Hepatocyte (in vitro differentiated cells): Measurements from ENCODE around the gene PLSCR5. TPM values are rescaled to one million over a fixed set of nuclear protein-coding genes. Genes with fewer than 3 reads are reported as not detected.

Experiments used
- DNase-seq: peaks from one replicate; pipeline ENCODE4 v3.0.0-alpha.2; 2016; ENCODE audit warnings: low spot score
- H2AFZ ChIP-seq: fragments of 200-600 bp; sonication (generic); 2 replicates; pipeline ENCODE4 v1.6.0; 2016; ENCODE audit warnings: antibody characterized with exemption, mild to moderate bottlenecking
- H3K27ac ChIP-seq: fragments of 200-600 bp; sonication (generic); 2 replicates; pipeline ENCODE4 v1.5.1; 2016; ENCODE audit warnings: mild to moderate bottlenecking
- H3K27me3 ChIP-seq: fragments of 200-600 bp; sonication (generic); 2 replicates; pipeline ENCODE4 v1.6.1; 2016
- H3K36me3 ChIP-seq: fragments of 200-600 bp; sonication (generic); replicated peaks from 2 replicates; pipeline ENCODE4 v1.5.1; 2016; ENCODE audit warnings: low read depth; ENCODE audit not compliant: insufficient read depth
- H3K4me1 ChIP-seq: fragments of 200-600 bp; sonication (generic); 2 replicates; pipeline ENCODE4 v1.5.1; 2016; ENCODE audit warnings: mild to moderate bottlenecking, moderate library complexity; ENCODE audit not compliant: insufficient read depth
- H3K4me2 ChIP-seq: fragments of 200-600 bp; sonication (generic); 2 replicates; pipeline ENCODE4 v1.6.0; 2016
- H3K4me3 ChIP-seq: fragments of 200-600 bp; sonication (generic); 2 replicates; pipeline ENCODE4 v1.5.1; 2016; ENCODE audit warnings: mild to moderate bottlenecking
- H3K79me2 ChIP-seq: fragments of 200-600 bp; sonication (generic); 2 replicates; pipeline ENCODE4 v1.6.0; 2017; ENCODE audit warnings: mild to moderate bottlenecking
- H3K9me2 ChIP-seq: fragments of 200-600 bp; sonication (generic); replicated peaks from 2 replicates; pipeline ENCODE4 v1.6.0; 2017; ENCODE audit warnings: mild to moderate bottlenecking; ENCODE audit not compliant: insufficient read depth
- H3K9me3 ChIP-seq: fragments of 200-600 bp; sonication (generic); 2 replicates; pipeline ENCODE4 v1.5.1; 2016; ENCODE audit warnings: low read depth, mild to moderate bottlenecking
- H4K20me1 ChIP-seq: fragments of 200-600 bp; sonication (generic); 2 replicates; pipeline ENCODE4 v1.6.0; 2016; ENCODE audit warnings: mild to moderate bottlenecking; ENCODE audit not compliant: insufficient read depth, poor library complexity, severe bottlenecking
- EZH2 ChIP-seq: fragments of 200-600 bp; sonication (generic); IDR thresholded peaks from 2 replicates; pipeline ENCODE4 v1.6.1; 2016; ENCODE audit warnings: antibody characterized with exemption, mild to moderate bottlenecking, borderline replicate concordance
- EZH2phosphoT487 ChIP-seq: fragments of 200-600 bp; sonication (generic); IDR thresholded peaks from one replicate; pipeline ENCODE4 v1.6.1; 2018; ENCODE audit warnings: antibody characterized with exemption, mild to moderate bottlenecking, low read depth, moderate library complexity; ENCODE audit not compliant: unreplicated experiment, severe bottlenecking
- WGBS: methylation state at CpG from one replicate; pipeline ENCODE4 v1.1.6; 2016; ENCODE audit warnings: low lambda C conversion rate; ENCODE audit errors: missing lambda C conversion rate; 5-methylcytosine and 5-hydroxymethylcytosine counted together
- polyA plus RNA-seq: library from polyadenylated mRNA; unstranded; fragments of >200 nt; fragmentation: Nextera tagmentation; extraction: Ambion mirVana; gene quantifications from 2 replicates; pipeline ENCODE4 v1.2.1, GENCODE V29; 2016
- total RNA-seq: library from RNA; depleted of rRNA; stranded (reverse); fragments of >200 nt; gene quantifications from 2 replicates; pipeline ENCODE4 v1.2.3, GENCODE V29; 2014
- TF ChIP-seq, protein P1 (sequence below): fragments of 200-600 bp; sonication (generic); IDR thresholded peaks from 2 replicates; pipeline ENCODE4 v1.5.1; 2016; ENCODE audit warnings: antibody characterized with exemption, mild to moderate bottlenecking; ENCODE audit not compliant: poor library complexity

PLSCR5 gene
- total and polyA plus RNA-seq, 2 experiments from 2014 or later = 2.0 to 3.0 TPM

DNA sequence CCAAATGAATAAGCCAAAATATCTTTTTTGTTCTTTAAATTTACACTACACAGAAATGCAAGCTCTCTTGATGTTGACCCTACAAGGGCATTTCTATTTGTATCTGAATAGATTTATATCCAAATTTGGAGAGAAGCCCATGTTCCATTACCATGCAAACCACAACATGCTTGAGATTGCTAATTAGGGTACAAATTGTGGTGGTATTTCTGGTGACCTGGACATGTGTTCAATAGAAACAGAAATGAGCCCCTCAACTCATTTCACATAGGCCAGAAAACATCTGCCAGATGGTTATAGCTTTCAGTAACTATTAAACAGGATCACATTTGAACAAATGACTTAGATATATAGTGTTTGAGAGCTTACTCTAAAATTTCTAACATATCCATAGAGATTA, 23.5 kb upstream of the PLSCR5 start:
- Histone ChIP-seq H3K9me2 (no peaks in the 10 kb centered on the region), H3K36me3 (no peaks in the 10 kb centered on the region), H4K20me1 (no peaks in the 10 kb centered on the region), H3K27ac (no peak overlapping the region), H3K27me3 (no peaks in the 10 kb centered on the region), H3K79me2 (no peaks in the 10 kb centered on the region), H3K9me3 (no peaks in the 10 kb centered on the region), H3K4me3 (no peak overlapping the region), H2AFZ (no peak overlapping the region), H3K4me1 (no peaks in the 10 kb centered on the region), H3K4me2 (no peak overlapping the region)
- TF ChIP-seq, protein P1, sequence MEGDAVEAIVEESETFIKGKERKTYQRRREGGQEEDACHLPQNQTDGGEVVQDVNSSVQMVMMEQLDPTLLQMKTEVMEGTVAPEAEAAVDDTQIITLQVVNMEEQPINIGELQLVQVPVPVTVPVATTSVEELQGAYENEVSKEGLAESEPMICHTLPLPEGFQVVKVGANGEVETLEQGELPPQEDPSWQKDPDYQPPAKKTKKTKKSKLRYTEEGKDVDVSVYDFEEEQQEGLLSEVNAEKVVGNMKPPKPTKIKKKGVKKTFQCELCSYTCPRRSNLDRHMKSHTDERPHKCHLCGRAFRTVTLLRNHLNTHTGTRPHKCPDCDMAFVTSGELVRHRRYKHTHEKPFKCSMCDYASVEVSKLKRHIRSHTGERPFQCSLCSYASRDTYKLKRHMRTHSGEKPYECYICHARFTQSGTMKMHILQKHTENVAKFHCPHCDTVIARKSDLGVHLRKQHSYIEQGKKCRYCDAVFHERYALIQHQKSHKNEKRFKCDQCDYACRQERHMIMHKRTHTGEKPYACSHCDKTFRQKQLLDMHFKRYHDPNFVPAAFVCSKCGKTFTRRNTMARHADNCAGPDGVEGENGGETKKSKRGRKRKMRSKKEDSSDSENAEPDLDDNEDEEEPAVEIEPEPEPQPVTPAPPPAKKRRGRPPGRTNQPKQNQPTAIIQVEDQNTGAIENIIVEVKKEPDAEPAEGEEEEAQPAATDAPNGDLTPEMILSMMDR = no peak
- TF ChIP-seq EZH2 (no peak), EZH2phosphoT487 (no peak)
- DNase-seq = no peak

DNA sequence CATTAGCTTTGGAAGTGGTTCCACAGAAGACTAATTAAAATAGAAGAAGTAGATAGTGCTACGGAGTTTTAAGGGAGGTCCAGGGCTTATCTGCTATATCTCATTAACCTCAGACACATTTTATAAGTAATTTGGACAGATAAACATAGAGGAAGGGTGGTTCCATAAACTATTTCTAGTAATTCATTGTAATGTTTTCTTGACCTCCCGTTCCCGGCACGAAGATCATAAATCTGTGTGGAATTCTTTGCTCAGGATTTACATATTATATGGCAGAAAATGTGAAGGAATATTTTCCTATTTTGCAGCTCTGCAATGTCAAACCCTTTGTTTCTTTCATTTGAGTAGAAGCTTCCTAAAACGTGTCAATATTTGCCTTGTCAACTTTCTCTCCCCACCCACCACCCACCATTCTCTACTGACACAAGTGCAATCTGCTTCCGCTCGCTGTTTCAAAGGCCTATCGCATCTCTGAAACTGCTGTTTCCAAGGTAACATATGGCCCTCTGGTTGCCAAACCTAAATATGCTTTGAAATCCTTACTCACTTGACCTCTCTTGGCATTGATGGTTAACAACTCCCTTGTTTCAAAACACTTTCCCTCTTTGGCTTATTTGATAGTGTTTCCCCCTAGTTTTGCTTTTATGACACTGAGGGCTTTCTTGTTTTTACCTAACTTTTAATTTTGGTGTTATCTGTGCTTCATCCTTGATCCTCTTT, 21.4 kb upstream of the PLSCR5 start:
- Histone ChIP-seq H3K4me3 (no peak overlapping the region), H4K20me1 (no peaks in the 10 kb centered on the region), H3K79me2 (no peaks in the 10 kb centered on the region), H3K27me3 (no peaks in the 10 kb centered on the region), H3K27ac (no peak overlapping the region), H3K36me3 (no peaks in the 10 kb centered on the region), H3K9me2 (no peaks in the 10 kb centered on the region), H3K4me2 (peak overlapping the region; percentile 9), H3K9me3 (no peaks in the 10 kb centered on the region), H3K4me1 (no peaks in the 10 kb centered on the region), H2AFZ (no peak overlapping the region)
- WGBS = 42% methylated on average over 8 of the region's 8 CpGs
- TF ChIP-seq, protein P1 = no peak
- peak; percentile 9 for DNase-seq

DNA sequence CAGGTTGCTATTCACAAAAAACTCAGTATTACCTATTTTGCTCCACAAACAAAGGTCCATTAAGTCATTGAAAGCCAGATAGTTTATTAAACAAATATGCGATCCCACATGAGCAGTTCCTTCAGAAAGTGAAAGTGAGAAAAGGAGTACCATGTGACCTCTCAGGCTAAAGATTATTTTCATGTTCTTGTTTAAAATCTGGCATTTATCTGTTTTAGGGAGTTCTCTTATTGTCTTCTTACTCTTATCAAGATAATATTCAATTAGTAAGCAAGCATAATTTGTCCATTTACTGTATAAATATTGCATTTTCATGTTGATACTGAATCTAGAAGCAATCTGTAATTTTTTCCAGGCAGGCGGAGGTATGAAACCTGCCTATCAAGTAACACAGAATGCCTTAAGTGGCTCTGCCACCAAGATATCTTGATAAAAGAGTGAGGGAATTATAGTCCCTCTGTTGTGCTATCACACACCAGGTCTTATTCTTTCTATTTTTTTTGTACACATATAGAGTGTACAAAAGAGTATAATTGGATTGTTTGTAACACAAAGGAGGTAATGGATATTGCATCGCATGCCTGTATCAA, 20.1 kb upstream of the PLSCR5 start:
- no peaks in the 10 kb centered on the region for H3K79me2 ChIP-seq
- H3K27me3 ChIP-seq = no peaks in the 10 kb centered on the region
- WGBS = 86% methylated on average over 3 of the region's 3 CpGs
- no peaks in the 10 kb centered on the region for H3K9me2 ChIP-seq
- no peaks in the 10 kb centered on the region for H3K9me3 ChIP-seq
- H4K20me1 ChIP-seq = no peaks in the 10 kb centered on the region
- H2AFZ ChIP-seq = peak overlapping the region; percentile 47
- H3K4me2 ChIP-seq = peak overlapping the region; percentile 18
- H3K4me3 ChIP-seq = no peak overlapping the region
- DNase-seq = no peak
- no peaks in the 10 kb centered on the region for H3K36me3 ChIP-seq
- no peaks in the 10 kb centered on the region for H3K4me1 ChIP-seq
- no peak overlapping the region for H3K27ac ChIP-seq
- TF ChIP-seq EZH2phosphoT487 = no peak
- no peak for TF ChIP-seq EZH2
- TF ChIP-seq, protein P1 = no peak

DNA sequence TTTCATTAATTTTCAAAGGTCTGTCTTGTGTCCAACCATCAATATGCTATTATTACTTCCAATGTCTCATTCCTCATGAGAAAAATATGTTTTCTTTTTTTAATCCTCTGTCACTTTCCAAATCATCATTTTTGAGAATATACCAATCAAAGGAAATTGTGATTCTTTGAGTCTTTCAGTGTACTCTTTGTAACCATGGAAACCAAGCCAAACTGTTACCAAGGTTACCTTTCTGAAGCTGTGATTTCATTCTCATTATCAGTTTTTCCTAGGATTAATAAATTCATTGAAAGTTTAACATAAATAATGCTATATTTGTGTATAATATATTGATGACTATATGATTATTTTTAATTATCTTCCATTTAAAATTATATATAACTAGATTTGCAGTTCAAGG, 16.6 kb upstream of the PLSCR5 start:
- Histone ChIP-seq H3K79me2 (no peaks in the 10 kb centered on the region), H3K27ac (no peak overlapping the region), H2AFZ (no peak overlapping the region), H3K36me3 (no peaks in the 10 kb centered on the region), H3K9me2 (no peaks in the 10 kb centered on the region), H3K9me3 (no peaks in the 10 kb centered on the region), H3K4me2 (no peak overlapping the region), H3K27me3 (no peaks in the 10 kb centered on the region), H3K4me3 (no peak overlapping the region), H3K4me1 (peaks cover 7% of the 10 kb centered on the region), H4K20me1 (no peaks in the 10 kb centered on the region)
- no peak for DNase-seq
- no peak for TF ChIP-seq EZH2
- no peak for TF ChIP-seq EZH2phosphoT487
- TF ChIP-seq, protein P1 = no peak
